Kidney epithelial cell (primary cell): ENCODE data around the gene ZNF438. TPM values are rescaled to one million over a fixed set of nuclear protein-coding genes. Genes with fewer than 3 reads are reported as not detected.
"Not testable (repeated sequence)": the region's sequence is repeated elsewhere in the genome, so short reads cannot be mapped to it uniquely, and the experiment has no call there.

Experiments
- DNase-seq: peaks from one replicate; pipeline ENCODE4 v3.0.0-alpha.2; 2010; ENCODE audit warnings: low read depth
- H3K27me3 ChIP-seq: 2 replicates; pipeline ENCODE4 v1.6.0; 2011; ENCODE audit warnings: low read length; ENCODE audit not compliant: control insufficient read depth, insufficient read depth
- H3K36me3 ChIP-seq: 2 replicates; pipeline ENCODE4 v1.5.1; 2011; ENCODE audit warnings: low read length; ENCODE audit not compliant: control insufficient read depth, insufficient read depth
- H3K4me3 ChIP-seq: 2 replicates; pipeline ENCODE4 v1.5.1; 2011; ENCODE audit warnings: low read depth, mild to moderate bottlenecking, control low read depth, low read length
- CTCF ChIP-seq: IDR thresholded peaks from 2 replicates; pipeline ENCODE4 v1.5.1; 2011; ENCODE audit warnings: mild to moderate bottlenecking, moderate library complexity, low read length, control low read depth, inconsistent platforms; ENCODE audit not compliant: insufficient read depth, poor library complexity, severe bottlenecking
- total RNA-seq: library from RNA; depleted of rRNA; stranded (reverse); fragments of >200 nt; gene quantifications from 2 replicates; pipeline ENCODE4 v1.2.3, GENCODE V29; 2015

The ZNF438 gene
- total RNA-seq, 1 donor from 2014 or later = 3.3 TPM

DNA sequence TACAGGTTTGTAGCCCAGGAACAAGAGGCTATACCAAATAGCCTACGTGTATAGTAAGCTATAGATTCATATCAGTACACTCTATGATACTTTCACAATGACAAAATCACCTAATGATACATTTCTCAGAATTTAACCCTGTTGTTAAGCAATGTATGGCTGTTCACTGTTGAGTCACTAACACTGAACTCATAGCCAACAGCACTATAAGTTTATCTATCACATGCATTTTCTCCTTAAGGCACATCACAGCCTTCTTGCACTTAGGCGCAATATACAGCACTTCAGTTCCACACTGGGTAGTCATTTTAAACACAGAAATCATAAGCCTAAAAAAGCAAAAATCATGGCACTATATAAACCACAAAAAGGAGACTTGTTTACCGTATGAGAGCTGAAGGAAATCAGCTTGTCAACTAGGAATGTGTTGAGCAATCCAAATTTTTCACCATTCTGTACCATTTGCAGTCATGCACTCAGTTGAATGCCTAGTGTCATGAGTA is 45.6 kb downstream of the ZNF438 start:
- no peaks in the 10 kb centered on the region for H3K36me3 ChIP-seq
- H3K4me3 ChIP-seq = no peak overlapping the region
- no peak for TF ChIP-seq CTCF
- no peaks in the 10 kb centered on the region for H3K27me3 ChIP-seq
- DNase-seq = no peak

DNA sequence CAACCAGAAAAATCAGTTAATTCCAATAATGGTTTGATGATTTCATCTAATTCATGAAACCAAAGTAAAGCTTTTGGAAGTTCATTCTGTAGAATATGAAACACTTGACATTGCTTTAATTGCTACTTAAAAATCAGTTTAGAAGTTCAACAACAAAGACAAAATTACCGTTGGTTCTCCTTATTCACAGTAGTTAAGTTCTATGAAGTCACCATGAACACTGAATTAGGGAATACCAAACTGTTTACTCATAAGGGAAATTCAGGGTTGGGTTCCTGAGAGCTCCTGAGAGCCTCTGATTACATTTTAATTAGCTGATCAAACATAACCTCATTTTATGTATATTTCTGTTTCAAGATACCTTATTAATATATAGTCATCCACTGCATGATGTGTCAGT is 46.2 kb downstream of the ZNF438 start:
- DNase-seq = no peak

GRCh38 chr10:30984563-30985328 is 46.9 kb downstream of the ZNF438 start:
- TF ChIP-seq CTCF = no peak
- no peak for DNase-seq
- Histone ChIP-seq H3K27me3 (no peaks in the 10 kb centered on the region), H3K4me3 (no peak overlapping the region), H3K36me3 (no peaks in the 10 kb centered on the region)

More for the DNA sequence above, 46.2 kb downstream of the ZNF438 start:
- Histone ChIP-seq H3K4me3 (no peak overlapping the region), H3K27me3 (no peaks in the 10 kb centered on the region), H3K36me3 (no peaks in the 10 kb centered on the region)
- TF ChIP-seq CTCF = no peak

DNA sequence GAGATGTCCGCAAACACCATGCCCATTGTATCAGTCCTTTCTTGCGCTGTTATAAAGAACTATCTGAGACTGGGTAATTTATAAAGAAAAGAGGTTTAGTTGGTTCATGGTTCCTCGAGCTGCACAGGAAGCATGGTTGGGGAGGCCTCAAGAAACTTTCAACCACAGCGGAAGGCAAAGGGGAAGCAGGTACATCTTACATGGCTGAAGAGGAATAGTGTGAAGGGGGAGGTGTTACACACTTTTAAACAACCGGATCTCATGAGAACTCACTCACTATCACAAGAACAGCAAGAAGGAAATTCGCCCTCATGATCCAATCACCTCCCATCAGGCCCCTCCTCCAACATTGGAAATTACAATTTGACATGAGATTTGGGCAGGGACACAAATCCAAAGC is 48.5 kb downstream of the ZNF438 start:
- H3K36me3 ChIP-seq, H3K4me3 ChIP-seq, H3K27me3 ChIP-seq, DNase-seq: not testable (repeated sequence)

DNA sequence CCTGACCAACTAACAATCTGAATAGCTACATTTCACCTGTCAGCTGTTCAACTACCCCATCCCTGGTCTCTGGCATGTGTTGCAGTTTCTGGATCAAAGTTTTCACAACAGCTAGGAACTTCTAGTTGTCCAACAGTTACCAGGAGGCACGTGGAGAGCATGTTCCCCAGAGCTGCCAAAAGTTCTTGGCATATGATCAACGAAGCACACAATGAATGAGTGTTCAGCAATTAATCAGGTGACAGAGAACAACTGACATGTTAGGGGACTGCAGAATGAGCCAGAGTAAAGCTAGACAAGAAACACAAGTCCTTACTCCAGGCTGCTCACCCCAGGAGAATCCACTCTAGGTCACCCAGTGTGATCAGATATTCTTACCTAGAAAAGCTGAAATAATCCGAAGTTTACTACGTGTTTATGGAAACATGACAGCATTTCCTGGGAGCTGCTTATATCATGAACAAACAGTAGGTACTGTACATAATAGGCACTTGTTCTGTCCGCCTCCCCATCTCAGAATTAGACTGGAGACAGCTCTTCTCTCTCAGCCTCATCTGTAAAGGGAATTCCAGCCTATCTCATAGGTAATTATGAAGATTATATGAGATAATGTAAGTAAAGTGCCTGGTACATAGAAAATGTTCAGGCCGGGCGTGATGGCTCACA is 50.6 kb downstream of the ZNF438 start:
- H3K27me3 ChIP-seq = no peaks in the 10 kb centered on the region
- no peak overlapping the region for H3K4me3 ChIP-seq
- H3K36me3 ChIP-seq = no peaks in the 10 kb centered on the region
- no peak for TF ChIP-seq CTCF
- no peak for DNase-seq

- H3K4me3 ChIP-seq = no peak overlapping the region
- DNase-seq = no peak
- no peak for TF ChIP-seq CTCF
- no peaks in the 10 kb centered on the region for H3K36me3 ChIP-seq
- no peaks in the 10 kb centered on the region for H3K27me3 ChIP-seq
These were observed 51.7 kb downstream of the ZNF438 start for GRCh38 chr10:30979956-30980355.
